MCF 10A (cell line): ENCODE results near the gene GPC5. TPM values are rescaled to one million over a fixed set of nuclear protein-coding genes. Genes with fewer than 3 reads are reported as not detected.

Experiments used
- BruUV-seq: library from RNA; stranded (reverse); fragments of 400-500 nt; replicated peaks from 2 replicates; lab custom pipeline; 2021; lab: Mats Ljungman, UMichigan
- CTCF ChIA-PET: fragments of 300-600 bp; sonication (Branson Sonifier 250); formaldehyde crosslinking; extraction: SDS; loops from one replicate; lab custom pipeline; 2021; ENCODE audit warnings: antibody characterized with exemption, inconsistent platforms; lab: Yijun Ruan, JAX
- POLR2A ChIA-PET: fragments of 300-600, 350-650 bp; sonication (Branson Sonifier 250); formaldehyde crosslinking; extraction: SDS; loops from one replicate; lab custom pipeline; 2020; ENCODE audit warnings: antibody characterized with exemption, inconsistent platforms; lab: Yijun Ruan, JAX
- DNase-seq: peaks from one replicate; pipeline ENCODE4 v3.0.0-alpha.2; 2018; ENCODE audit not compliant: unreplicated experiment
- H3K27ac Mint-ChIP-seq: one replicate; pipeline ENCODE4 v1.8.0; 2022; ENCODE audit warnings: mild to moderate bottlenecking, low read depth, mixed read lengths; ENCODE audit not compliant: unreplicated experiment
- H3K27me3 Mint-ChIP-seq: one replicate; pipeline ENCODE4 v1.8.0; 2022; ENCODE audit warnings: mixed read lengths; ENCODE audit not compliant: insufficient read depth, unreplicated experiment
- H3K36me3 Mint-ChIP-seq: one replicate; pipeline ENCODE4 v1.8.0; 2022; ENCODE audit warnings: mild to moderate bottlenecking, moderate library complexity, mixed read lengths; ENCODE audit not compliant: insufficient read depth, unreplicated experiment
- H3K4me1 Mint-ChIP-seq: one replicate; pipeline ENCODE4 v1.8.0; 2022; ENCODE audit warnings: mixed read lengths; ENCODE audit not compliant: insufficient read depth, unreplicated experiment
- H3K4me3 Mint-ChIP-seq: one replicate; pipeline ENCODE4 v1.8.0; 2022; ENCODE audit warnings: mild to moderate bottlenecking, moderate library complexity, mixed read lengths; ENCODE audit not compliant: unreplicated experiment
- H3K9me3 Mint-ChIP-seq: one replicate; pipeline ENCODE4 v1.8.0; 2022; ENCODE audit warnings: mixed read lengths; ENCODE audit not compliant: unreplicated experiment
- CTCF ChIP-seq: fragments of 200-600 bp; IDR thresholded peaks from one replicate; pipeline ENCODE4 v1.8.0; 2022; ENCODE audit warnings: antibody characterized with exemption, mild to moderate bottlenecking; ENCODE audit not compliant: unreplicated experiment
- intact Hi-C: fragments of 100-400 bp; cut with micrococcal nuclease; formaldehyde crosslinking; loops from 2 replicates; pipeline ENCODE4 v1.14.1; 2022
- total RNA-seq: library from RNA; stranded (reverse); gene quantifications from 2 replicates; pipeline ENCODE4 v1.2.3, GENCODE V29; 2022

The GPC5 gene
- total RNA-seq, 1 experiment from 2014 or later, result not detected

GRCh38 chr13:91360246-91360751 is 38.1 kb upstream of the GPC5 start:
- BruUV-seq, result no TSS peak
- H3K27me3 Mint-ChIP-seq, result no peaks in the 10 kb centered on the region
- H3K4me1 Mint-ChIP-seq, result peaks cover 10% of the 10 kb centered on the region
- no peak for DNase-seq
- ChIA-PET POLR2A (interaction anchor here (1.1 kb wide), 1 partner anchor 13 kb away, joined by 4 read pairs; the partner anchor contains the start of gene MIR17HG), CTCF (interaction anchor here (0.6 to 1.4 kb wide), 4 partner anchors 10 to 362 kb away, joined by 3 to 4 read pairs (median 4); no protein-coding TSS in a partner anchor)
- H3K36me3 Mint-ChIP-seq, result peaks cover 38% of the 10 kb centered on the region
- no peak overlapping the region for H3K27ac Mint-ChIP-seq
- TF ChIP-seq CTCF, result no peak
- H3K4me3 Mint-ChIP-seq, result no peak overlapping the region
- H3K9me3 Mint-ChIP-seq, result no peaks in the 10 kb centered on the region
- intact Hi-C loops, result no loop called here

- no peak for TF ChIP-seq CTCF
- H3K27me3 Mint-ChIP-seq, result no peaks in the 10 kb centered on the region
- intact Hi-C loops, result no loop called here
- H3K27ac Mint-ChIP-seq, result no peak overlapping the region
- H3K36me3 Mint-ChIP-seq, result peaks cover 23% of the 10 kb centered on the region
- H3K4me3 Mint-ChIP-seq, result no peak overlapping the region
- H3K9me3 Mint-ChIP-seq, result no peaks in the 10 kb centered on the region
- H3K4me1 Mint-ChIP-seq, result peaks cover 4% of the 10 kb centered on the region
- ChIA-PET CTCF (no interaction called here), POLR2A (no interaction called here)
- no peak for DNase-seq
- no TSS peak for BruUV-seq
These were observed 36.6 kb upstream of the GPC5 start for GRCh38 chr13:91361755-91362271.

GRCh38 chr13:91362908-91363307 is 35.5 kb upstream of the GPC5 start:
- ChIA-PET POLR2A (no interaction called here), CTCF (interaction anchor here (0.6 kb wide), 1 partner anchor 43 kb away, joined by 3 read pairs; no protein-coding TSS in a partner anchor)
- no peak overlapping the region for H3K4me3 Mint-ChIP-seq
- H3K27ac Mint-ChIP-seq, result no peak overlapping the region
- TF ChIP-seq CTCF, result no peak
- intact Hi-C loops, result no loop called here
- no peaks in the 10 kb centered on the region for H3K27me3 Mint-ChIP-seq
- BruUV-seq, result no TSS peak
- H3K4me1 Mint-ChIP-seq, result peaks cover 1% of the 10 kb centered on the region
- H3K9me3 Mint-ChIP-seq, result no peaks in the 10 kb centered on the region
- no peak for DNase-seq
- peaks cover 12% of the 10 kb centered on the region for H3K36me3 Mint-ChIP-seq

- ChIA-PET POLR2A (no interaction called here), CTCF (no interaction called here)
- H3K4me3 Mint-ChIP-seq, result no peak overlapping the region
- H3K27ac Mint-ChIP-seq, result no peak overlapping the region
- H3K4me1 Mint-ChIP-seq, result peaks cover 5% of the 10 kb centered on the region
- BruUV-seq, result no TSS peak
- TF ChIP-seq CTCF, result no peak
- H3K9me3 Mint-ChIP-seq, result no peaks in the 10 kb centered on the region
- no peak for DNase-seq
- H3K36me3 Mint-ChIP-seq, result no peaks in the 10 kb centered on the region
- H3K27me3 Mint-ChIP-seq, result no peaks in the 10 kb centered on the region
- intact Hi-C loops, result no loop called here
These were observed 30.3 kb upstream of the GPC5 start for GRCh38 chr13:91368101-91368500.
